Stimulated activated CD4-positive, alpha-beta T cell treated with anti-CD3 and anti-CD28 coated beads, Interleukin-1b, Interleukin-23, amount 100 ng/mL, for 4 hours (primary cell): ENCODE measurements around the gene PANX2.

Source experiments
- DNase-seq, 2 donors: peaks; one replicate each; pipeline ENCODE4 v3.0.0-alpha.2; 2020; ENCODE audit warnings: low read depth in 2 of 2

PANX2 gene

DNA sequence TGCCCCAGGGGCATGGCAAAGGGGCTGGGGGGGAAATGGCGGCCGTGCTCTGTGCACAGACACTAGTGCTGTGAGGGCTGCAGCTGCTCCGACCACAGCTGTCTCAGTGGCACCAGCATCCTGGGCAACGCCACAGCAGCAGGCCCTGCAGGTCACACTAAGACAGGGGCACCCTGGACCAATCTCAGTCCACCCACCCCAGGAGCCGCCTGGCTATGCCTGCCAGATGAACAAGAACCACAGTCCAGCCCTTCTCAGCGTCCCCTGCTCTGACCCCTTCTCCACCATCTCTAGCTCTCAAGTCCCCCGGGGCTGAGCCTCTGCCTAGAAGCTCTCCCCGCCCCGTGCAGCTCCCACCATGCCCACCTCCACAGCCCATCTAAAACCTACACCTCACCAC lies 57.8 kb downstream of the PANX2 start:
- DNase-seq: no peak

DNA sequence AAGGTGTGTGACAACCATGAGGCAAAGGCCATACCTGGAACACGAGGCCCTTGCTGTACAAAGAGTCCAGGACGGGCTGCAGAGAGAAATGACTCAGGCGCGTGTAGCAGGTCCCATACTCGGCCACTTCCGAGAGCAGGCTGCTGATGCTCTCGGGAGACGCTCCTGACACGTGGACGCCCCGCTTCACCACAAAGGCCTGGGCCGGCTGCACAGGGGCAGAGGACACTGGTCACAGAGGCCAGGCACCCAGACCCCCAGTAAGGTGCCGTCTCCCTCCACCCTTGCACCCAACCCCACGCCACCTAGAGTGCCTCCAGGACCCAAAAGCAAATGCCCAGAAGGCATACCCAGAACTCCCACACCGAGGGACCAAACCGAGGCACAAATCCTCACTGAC lies 58.8 kb downstream of the PANX2 start:
- DNase-seq: no peak
